WTC11 (cell line): Measurements from ENCODE around the gene ICE2. TPM values are rescaled to one million over a fixed set of nuclear protein-coding genes. Genes with fewer than 3 reads are reported as not detected.

ENCODE experiments used
- ATAC-seq: fragments of 200-7000 bp; cut with Tn5 transposase; 2 replicates; pipeline ENCODE4 v1.10.0; 2021; ENCODE audit warnings: mild to moderate bottlenecking, moderate library complexity
- CTCF ChIA-PET: fragments of 300-600 bp; sonication (Branson Sonifier 250); formaldehyde crosslinking; loops from one replicate; lab custom pipeline; 2021; ENCODE audit warnings: antibody characterized with exemption; lab: Charles Lee
- POLR2A ChIA-PET: fragments of 350-600 bp; sonication (Branson Sonifier 250); formaldehyde crosslinking; loops from one replicate; lab custom pipeline; 2021; ENCODE audit warnings: antibody characterized with exemption; lab: Charles Lee
- DNase-seq: peaks from one replicate; pipeline ENCODE4 v3.0.0; 2021; ENCODE audit warnings: low spot score
- H3K27ac Mint-ChIP-seq: 2 replicates; pipeline ENCODE4 v1.8.0; 2021; ENCODE audit warnings: mixed read lengths
- H3K27me3 Mint-ChIP-seq: 2 replicates; pipeline ENCODE4 v1.8.0; 2021; ENCODE audit warnings: low read depth, mild to moderate bottlenecking, moderate library complexity, mixed read lengths
- H3K36me3 Mint-ChIP-seq: 2 replicates; pipeline ENCODE4 v1.8.0; 2021; ENCODE audit warnings: mixed read lengths
- H3K4me1 Mint-ChIP-seq: 2 replicates; pipeline ENCODE4 v1.8.0; 2022; ENCODE audit warnings: mixed read lengths
- H3K4me3 Mint-ChIP-seq: 2 replicates; pipeline ENCODE4 v1.8.0; 2021; ENCODE audit warnings: mild to moderate bottlenecking, moderate library complexity, mixed read lengths
- H3K9me3 Mint-ChIP-seq: 2 replicates; pipeline ENCODE4 v1.8.0; 2021; ENCODE audit warnings: mixed read lengths
- AR ChIP-seq: fragments of 250-450 bp; sonication (Bioruptor Pico); IDR thresholded peaks from 2 replicates; pipeline ENCODE4 v1.9.0; 2021; ENCODE audit warnings: mild to moderate bottlenecking
- E2F1 ChIP-seq: sonication (generic); formaldehyde crosslinking; IDR thresholded peaks from 2 replicates; pipeline ENCODE4 v1.8.0; 2022; ENCODE audit warnings: mild to moderate bottlenecking, missing genetic modification reagents
- E2F5 ChIP-seq: sonication (generic); formaldehyde crosslinking; IDR thresholded peaks from 2 replicates; pipeline ENCODE4 v1.8.1; 2022; ENCODE audit warnings: mild to moderate bottlenecking, moderate library complexity, missing genetic modification reagents
- EMX1 ChIP-seq: fragments of 250-450 bp; sonication (Bioruptor Pico); IDR thresholded peaks from 2 replicates; pipeline ENCODE4 v1.8.0; 2021; ENCODE audit warnings: mild to moderate bottlenecking
- ETV6 ChIP-seq: sonication (generic); formaldehyde crosslinking; IDR thresholded peaks from 2 replicates; pipeline ENCODE4 v1.8.1; 2022; ENCODE audit warnings: mild to moderate bottlenecking, missing genetic modification reagents
- FOXJ3 ChIP-seq: sonication (generic); formaldehyde crosslinking; IDR thresholded peaks from 2 replicates; pipeline ENCODE4 v1.9.0; 2021; ENCODE audit warnings: missing genetic modification reagents, mild to moderate bottlenecking, borderline replicate concordance
- IRF2 ChIP-seq: sonication (generic); formaldehyde crosslinking; IDR thresholded peaks from 2 replicates; pipeline ENCODE4 v1.8.0; 2022; ENCODE audit warnings: low read depth, missing genetic modification reagents, borderline replicate concordance
- JAZF1 ChIP-seq: fragments of 250-450 bp; sonication (Bioruptor Pico); IDR thresholded peaks from 2 replicates; pipeline ENCODE4 v1.9.0; 2021; ENCODE audit warnings: moderate library complexity, mild to moderate bottlenecking, inconsistent platforms
- KAT7 ChIP-seq: sonication (generic); formaldehyde crosslinking; IDR thresholded peaks from 2 replicates; pipeline ENCODE4 v1.8.1; 2023; ENCODE audit warnings: missing genetic modification reagents, mild to moderate bottlenecking, borderline replicate concordance
- MXD4 ChIP-seq: fragments of 250-450 bp; sonication (Bioruptor Pico); IDR thresholded peaks from 2 replicates; pipeline ENCODE4 v1.8.0; 2021; ENCODE audit warnings: mild to moderate bottlenecking, moderate library complexity, borderline replicate concordance
- NFE2L1 ChIP-seq: sonication (generic); formaldehyde crosslinking; IDR thresholded peaks from 2 replicates; pipeline ENCODE4 v1.8.1; 2023; ENCODE audit warnings: missing genetic modification reagents
- NR1H2 ChIP-seq: sonication (generic); formaldehyde crosslinking; IDR thresholded peaks from 2 replicates; pipeline ENCODE4 v1.9.0; 2021; ENCODE audit warnings: mild to moderate bottlenecking, moderate library complexity, missing genetic modification reagents
- PRRX2 ChIP-seq: fragments of 250-450 bp; sonication (Bioruptor Pico); IDR thresholded peaks from 2 replicates; pipeline ENCODE4 v1.8.0; 2021; ENCODE audit warnings: mild to moderate bottlenecking
- RORB ChIP-seq: fragments of 250-450 bp; sonication (Bioruptor Pico); IDR thresholded peaks from 2 replicates; pipeline ENCODE4 v1.9.0; 2021; ENCODE audit warnings: mild to moderate bottlenecking
- SMAD3 ChIP-seq: sonication (generic); formaldehyde crosslinking; IDR thresholded peaks from 2 replicates; pipeline ENCODE4 v1.8.0; 2022; ENCODE audit warnings: missing genetic modification reagents, mild to moderate bottlenecking, borderline replicate concordance
- TEAD1 ChIP-seq: sonication (generic); formaldehyde crosslinking; IDR thresholded peaks from 2 replicates; pipeline ENCODE4 v1.8.0; 2022; ENCODE audit warnings: mild to moderate bottlenecking, missing genetic modification reagents
- ZNF423 ChIP-seq: fragments of 250-450 bp; sonication (Bioruptor Pico); IDR thresholded peaks from 2 replicates; pipeline ENCODE4 v2.1.2; 2022; ENCODE audit warnings: mild to moderate bottlenecking, moderate library complexity
- ZNF532 ChIP-seq: fragments of 250-450 bp; sonication (Bioruptor Pico); IDR thresholded peaks from 2 replicates; pipeline ENCODE4 v1.9.0; 2021; ENCODE audit warnings: mild to moderate bottlenecking, borderline replicate concordance
- total RNA-seq: library from RNA; stranded (reverse); gene quantifications from 3 replicates; pipeline ENCODE4 v1.2.3, GENCODE V29; 2021
- TF ChIP-seq, protein P1 (sequence below): fragments of 250-450 bp; sonication (Bioruptor Pico); conservative IDR thresholded peaks from 2 replicates; pipeline ENCODE4 v1.9.0; 2021; ENCODE audit warnings: mild to moderate bottlenecking

ICE2 gene
- total RNA-seq, 1 experiment from 2014 or later = 76.9 TPM

DNA sequence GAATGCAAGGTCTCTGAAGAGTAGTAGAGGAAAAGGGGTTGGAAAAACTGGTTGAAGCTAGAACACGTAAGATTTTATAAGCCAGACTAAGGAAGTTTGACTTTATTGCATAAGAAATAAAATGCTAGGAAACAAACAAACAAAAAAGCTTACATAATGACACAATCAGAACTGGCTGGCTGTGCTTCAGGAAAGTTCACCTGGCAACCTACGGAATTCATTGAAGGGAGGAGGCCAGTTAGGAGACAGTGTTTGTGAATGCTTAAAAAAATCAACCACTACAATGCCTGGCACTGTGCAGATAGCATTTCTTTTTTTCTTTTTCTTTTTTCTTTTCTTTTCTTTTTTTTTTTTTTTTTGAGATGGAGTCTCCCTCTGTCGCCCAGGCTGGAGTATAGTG, 1.9 kb upstream of the ICE2 start (continued):
- TF ChIP-seq E2F1 (CRISPR knock-in tag) = no peak
- TF ChIP-seq RORB (CRISPR knock-in tag) = no peak
- TF ChIP-seq MXD4 (CRISPR knock-in tag) = no peak

- H3K27ac Mint-ChIP-seq = no peak overlapping the region
- no peaks in the 10 kb centered on the region for H3K27me3 Mint-ChIP-seq
- TF ChIP-seq EMX1 (no peak), ZNF532 (CRISPR knock-in tag) (no peak), NFE2L1 (CRISPR knock-in tag) (no peak), TEAD1 (CRISPR knock-in tag) (no peak), IRF2 (CRISPR knock-in tag) (no peak), KAT7 (CRISPR knock-in tag) (no peak), FOXJ3 (CRISPR knock-in tag) (no peak), NR1H2 (CRISPR knock-in tag) (no peak), E2F5 (CRISPR knock-in tag) (no peak), JAZF1 (CRISPR knock-in tag) (no peak), ZNF423 (CRISPR knock-in tag) (no peak), PRRX2 (CRISPR knock-in tag) (no peak), ETV6 (CRISPR knock-in tag) (no peak), AR (CRISPR knock-in tag) (no peak), SMAD3 (CRISPR knock-in tag) (no peak)
- TF ChIP-seq, protein P1, sequence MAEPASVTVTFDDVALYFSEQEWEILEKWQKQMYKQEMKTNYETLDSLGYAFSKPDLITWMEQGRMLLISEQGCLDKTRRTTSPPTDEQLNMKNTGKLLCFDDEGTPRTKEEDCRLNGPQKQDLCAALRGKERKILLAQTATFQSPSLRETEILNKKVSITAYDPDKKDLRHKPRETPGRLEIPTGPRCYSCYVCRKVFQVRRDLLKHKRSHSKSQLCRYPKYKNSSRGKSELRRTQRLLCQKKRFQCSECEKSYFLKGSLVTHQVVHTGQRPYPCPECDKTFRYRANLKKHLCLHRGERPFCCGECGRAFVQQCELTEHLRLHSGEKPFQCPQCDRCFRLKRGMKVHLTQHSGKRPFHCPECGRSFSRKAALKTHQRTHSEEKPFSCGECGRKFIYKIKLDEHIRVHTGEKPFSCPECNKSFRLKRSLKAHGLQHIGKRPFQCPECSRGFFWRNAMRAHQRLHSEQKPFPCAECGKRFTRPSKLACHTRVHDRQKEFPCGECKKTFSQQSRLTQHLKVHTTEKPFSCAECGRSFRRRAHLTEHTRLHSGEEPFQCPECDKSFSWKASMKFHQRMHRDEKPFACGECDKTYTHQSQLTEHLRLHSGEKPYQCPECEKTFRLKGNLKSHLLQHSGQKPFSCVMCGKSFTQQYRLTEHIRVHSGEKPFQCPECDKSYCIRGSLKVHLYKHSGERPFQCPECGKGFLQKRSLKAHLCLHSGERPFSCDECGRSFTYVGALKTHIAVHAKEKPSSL (CRISPR knock-in tag) = no peak
- TF ChIP-seq, all 79 proteins: peak for 0
- ChIA-PET CTCF (interaction anchor here (0.5 to 0.9 kb wide), 2 partner anchors 40 to 398 kb away, joined by 3 read pairs; no protein-coding TSS in a partner anchor), POLR2A (no interaction called here)
- Mint-ChIP-seq H3K9me3 (no peaks in the 10 kb centered on the region), H3K36me3 (no peaks in the 10 kb centered on the region), H3K4me1 (peaks cover 23% of the 10 kb centered on the region), H3K4me3 (peak overlapping the region; percentile 99)
- no peak for DNase-seq
- no peak for ATAC-seq
Observed at GRCh38 chr15:60480149-60480548, 1.2 kb upstream of the ICE2 start.
